ENCODE measurements around the gene TRPM1.
"Not testable (repeated sequence)": the region's sequence is repeated elsewhere in the genome, so short reads cannot be mapped to it uniquely, and the experiment has no call there.

DNA sequence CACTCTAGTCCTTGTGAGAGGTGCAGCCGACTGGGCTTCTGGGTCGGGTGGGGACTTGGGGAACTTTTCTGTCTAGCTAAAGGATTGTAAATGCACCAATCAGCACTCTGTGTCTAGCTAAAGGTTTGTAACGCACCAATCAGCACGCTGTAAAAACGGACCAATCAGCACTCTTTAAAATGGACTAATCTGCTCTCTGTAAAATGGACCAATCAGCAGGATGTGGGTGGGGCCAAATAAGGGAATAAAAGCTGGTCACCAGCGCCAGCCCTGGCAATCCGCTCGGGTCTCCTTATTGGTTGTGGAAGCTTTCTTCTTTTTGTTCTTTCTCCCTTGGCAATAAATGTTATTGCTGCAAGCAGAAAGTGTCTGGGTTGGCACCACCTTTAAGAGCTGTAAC lies 13.5 kb downstream of the TRPM1 start:
- TF ChIP-seq, protein P1, sequence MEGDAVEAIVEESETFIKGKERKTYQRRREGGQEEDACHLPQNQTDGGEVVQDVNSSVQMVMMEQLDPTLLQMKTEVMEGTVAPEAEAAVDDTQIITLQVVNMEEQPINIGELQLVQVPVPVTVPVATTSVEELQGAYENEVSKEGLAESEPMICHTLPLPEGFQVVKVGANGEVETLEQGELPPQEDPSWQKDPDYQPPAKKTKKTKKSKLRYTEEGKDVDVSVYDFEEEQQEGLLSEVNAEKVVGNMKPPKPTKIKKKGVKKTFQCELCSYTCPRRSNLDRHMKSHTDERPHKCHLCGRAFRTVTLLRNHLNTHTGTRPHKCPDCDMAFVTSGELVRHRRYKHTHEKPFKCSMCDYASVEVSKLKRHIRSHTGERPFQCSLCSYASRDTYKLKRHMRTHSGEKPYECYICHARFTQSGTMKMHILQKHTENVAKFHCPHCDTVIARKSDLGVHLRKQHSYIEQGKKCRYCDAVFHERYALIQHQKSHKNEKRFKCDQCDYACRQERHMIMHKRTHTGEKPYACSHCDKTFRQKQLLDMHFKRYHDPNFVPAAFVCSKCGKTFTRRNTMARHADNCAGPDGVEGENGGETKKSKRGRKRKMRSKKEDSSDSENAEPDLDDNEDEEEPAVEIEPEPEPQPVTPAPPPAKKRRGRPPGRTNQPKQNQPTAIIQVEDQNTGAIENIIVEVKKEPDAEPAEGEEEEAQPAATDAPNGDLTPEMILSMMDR (IDR thresholded peaks at IDR 0.05) = not testable (repeated sequence)
- not testable (repeated sequence) for TF ChIP-seq POLR2A, EP300, POLR2AphosphoS5 (IDR thresholded peaks at IDR 0.05)

All from gastroesophageal sphincter (tissue), 3 donors.